ENCODE data around the gene CWC27.

Gene CWC27

DNA sequence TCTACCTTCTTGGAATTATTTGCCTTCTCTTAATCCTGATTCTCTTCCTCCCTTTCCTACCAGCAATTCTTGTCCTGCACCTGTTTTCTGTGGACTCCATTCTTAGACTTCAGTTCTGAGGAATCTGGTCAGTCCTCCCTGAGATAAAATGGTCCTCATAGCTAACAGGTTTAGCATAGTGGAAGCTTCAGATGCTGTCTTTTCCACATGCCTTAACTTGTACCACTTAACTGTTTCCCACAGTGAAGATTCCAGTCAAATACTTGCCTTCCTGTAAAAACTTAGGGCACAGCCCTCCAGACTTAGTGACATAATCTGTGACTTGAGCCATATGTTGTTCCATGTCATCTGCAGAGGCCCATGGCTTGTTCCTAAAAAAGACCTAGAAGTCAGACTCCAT is 261.3 kb downstream of the CWC27 start:
- no peak for DNase-seq (ENCODE audit: low read depth)
- no peak for TF ChIP-seq CTCF (IDR thresholded peaks at IDR 0.05; ENCODE audit: control insufficient read depth, extremely low read depth, insufficient read depth)
- H3K4me3 ChIP-seq (ENCODE audit: low read depth, low read length): no peak overlapping the region

- no peak overlapping the region for H3K4me3 ChIP-seq (ENCODE audit: low read depth, low read length)
- no peak for DNase-seq (ENCODE audit: low read depth)
- no peak for TF ChIP-seq CTCF (IDR thresholded peaks at IDR 0.05; ENCODE audit: control insufficient read depth, extremely low read depth, insufficient read depth)
Observed at GRCh38 chr5:65032250-65032649, 263.5 kb downstream of the CWC27 start.

- TF ChIP-seq CTCF (IDR thresholded peaks at IDR 0.05; ENCODE audit: control insufficient read depth, extremely low read depth, insufficient read depth): no peak
- H3K4me3 ChIP-seq (ENCODE audit: low read depth, low read length): no peak overlapping the region
- no peak for DNase-seq (ENCODE audit: low read depth)
Observed at GRCh38 chr5:65034029-65034812, 265.5 kb downstream of the CWC27 start.

GRCh38 chr5:65034813-65035209 is 266.1 kb downstream of the CWC27 start:
- no peak overlapping the region for H3K4me3 ChIP-seq (ENCODE audit: low read depth, low read length)
- TF ChIP-seq CTCF (IDR thresholded peaks at IDR 0.05; ENCODE audit: control insufficient read depth, extremely low read depth, insufficient read depth): no peak
- no peak for DNase-seq (ENCODE audit: low read depth)

GRCh38 chr5:65035211-65036206 is 266.8 kb downstream of the CWC27 start:
- peak overlapping the region; percentile 56 for H3K4me3 ChIP-seq (ENCODE audit: low read depth, low read length)
- no peak for DNase-seq (ENCODE audit: low read depth)
- TF ChIP-seq CTCF (IDR thresholded peaks at IDR 0.05; ENCODE audit: control insufficient read depth, extremely low read depth, insufficient read depth): no peak

DNA sequence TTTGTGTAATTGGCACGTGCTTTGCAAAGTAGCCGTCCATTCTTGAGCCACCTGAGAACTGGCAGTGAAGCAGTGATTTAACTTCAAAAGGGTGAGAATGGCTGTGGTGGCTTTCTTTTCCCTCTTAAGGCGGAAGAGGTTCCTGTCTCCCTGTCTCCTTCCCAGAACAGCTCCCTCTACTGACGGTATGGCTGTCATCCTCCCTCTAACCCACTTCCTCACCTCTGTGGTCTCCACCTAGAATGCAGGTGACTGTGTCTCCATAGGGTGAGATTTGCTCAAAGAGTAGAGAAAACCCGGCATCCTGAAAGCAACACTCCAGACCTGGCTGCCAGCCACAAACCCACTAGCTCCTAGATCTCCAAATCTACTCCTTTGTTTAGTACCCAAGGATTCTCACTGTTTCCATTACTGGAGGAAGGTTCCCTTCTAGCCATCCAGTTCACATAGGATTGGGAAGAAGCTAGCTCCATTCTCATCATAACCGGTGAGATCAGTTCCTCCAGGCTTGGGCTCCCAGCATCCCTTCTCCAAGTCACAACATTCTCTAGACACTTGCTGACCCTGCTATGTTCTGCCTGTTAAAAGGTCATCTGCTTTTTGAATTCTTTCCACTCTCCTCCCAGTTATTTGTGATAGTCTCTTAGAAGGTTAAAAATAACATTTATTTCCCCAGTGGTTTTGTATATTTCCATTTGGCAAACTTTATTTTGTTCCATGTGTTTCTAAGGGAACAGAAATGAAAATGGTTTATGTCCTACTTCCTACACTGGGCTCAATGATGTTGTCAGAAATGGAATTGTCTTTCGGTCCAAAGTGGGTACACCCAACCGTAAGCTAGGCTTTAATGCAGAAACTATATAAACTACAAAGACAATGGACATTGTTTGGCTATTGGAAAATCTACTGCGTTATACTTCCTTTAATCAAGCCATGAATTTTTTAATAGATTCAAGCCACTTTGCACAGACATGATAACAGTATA is 269.4 kb downstream of the CWC27 start:
- TF ChIP-seq CTCF (IDR thresholded peaks at IDR 0.05; ENCODE audit: control insufficient read depth, extremely low read depth, insufficient read depth): peak; percentile 34; the same call in 1 of the 2 replicates
- DNase-seq (ENCODE audit: low read depth): no peak
- H3K4me3 ChIP-seq (ENCODE audit: low read depth, low read length): no peak overlapping the region

All from LNCaP clone FGC (cell line).